Neural cell (in vitro differentiated cells): ENCODE data around the gene ALX3. TPM values are rescaled to one million over a fixed set of nuclear protein-coding genes. Genes with fewer than 3 reads are reported as not detected.
A peak's percentile ranks its signal among the peaks of the same experiment; 100 is the strongest.

Source experiments
- H2AFZ ChIP-seq: fragments of 200-600, 300-800 bp; sonication (generic), shearing (Covaris generic); 2 replicates; pipeline ENCODE4 v1.6.0; 2014; ENCODE audit warnings: low read depth, mild to moderate bottlenecking, antibody characterized with exemption, low read length, moderate library complexity
- H3F3A ChIP-seq: fragments of 200-600 bp; shearing (Covaris generic); 2 replicates; pipeline ENCODE4 v1.6.1; 2016; ENCODE audit warnings: mild to moderate bottlenecking, moderate library complexity, mixed read lengths, antibody characterized with exemption, low read length; ENCODE audit not compliant: insufficient read depth, poor library complexity, severe bottlenecking
- H3K27ac ChIP-seq: fragments of 200-600, 300-800 bp; sonication (generic), shearing (Covaris generic); 2 replicates; pipeline ENCODE4 v1.5.1; 2014; ENCODE audit warnings: mild to moderate bottlenecking, low read length, moderate library complexity
- H3K27me3 ChIP-seq: fragments of 300-800, 200-600 bp; sonication (generic), shearing (Covaris generic); 2 replicates; pipeline ENCODE4 v1.6.0; 2014; ENCODE audit warnings: mild to moderate bottlenecking, low read depth, low read length, moderate library complexity; ENCODE audit not compliant: insufficient read depth
- H3K36me3 ChIP-seq: fragments of 300-800, 200-600 bp; sonication (generic), shearing (Covaris generic); 2 replicates; pipeline ENCODE4 v1.5.1; 2014; ENCODE audit warnings: mild to moderate bottlenecking, antibody characterized with exemption, low read length, moderate library complexity; ENCODE audit not compliant: insufficient read depth
- H3K4me2 ChIP-seq: fragments of 300-800, 200-600 bp; sonication (generic), shearing (Covaris generic); 2 replicates; pipeline ENCODE4 v1.6.0; 2014; ENCODE audit warnings: mild to moderate bottlenecking, low read length
- H3K4me3 ChIP-seq: fragments of 300-800, 200-600 bp; sonication (generic), shearing (Covaris generic); 2 replicates; pipeline ENCODE4 v1.5.1; 2014; ENCODE audit warnings: mild to moderate bottlenecking, low read length, moderate library complexity
- H3K79me2 ChIP-seq: fragments of 200-600 bp; shearing (Covaris generic); replicated peaks from 2 replicates; pipeline ENCODE4 v1.6.0; 2014; ENCODE audit warnings: mild to moderate bottlenecking, low read length, moderate library complexity; ENCODE audit not compliant: insufficient read depth
- H3K9ac ChIP-seq: fragments of 300-800, 200-600 bp; sonication (generic), shearing (Covaris generic); 2 replicates; pipeline ENCODE4 v1.6.1; 2016; ENCODE audit warnings: mild to moderate bottlenecking, low read length, mixed read lengths
- H3K9me2 ChIP-seq: fragments of 200-600 bp; shearing (Covaris generic); 2 replicates; pipeline ENCODE4 v1.6.1; 2016; ENCODE audit warnings: mild to moderate bottlenecking, low read length, mixed read lengths; ENCODE audit not compliant: insufficient read depth
- H3K9me3 ChIP-seq: fragments of 200-600, 300-800 bp; sonication (generic), shearing (Covaris generic); 2 replicates; pipeline ENCODE4 v1.6.1; 2016; ENCODE audit warnings: mild to moderate bottlenecking, mixed run types, low read length, moderate library complexity, mixed read lengths
- H4K20me1 ChIP-seq: fragments of 200-600 bp; shearing (Covaris generic); 2 replicates; pipeline ENCODE4 v1.6.1; 2016; ENCODE audit warnings: mild to moderate bottlenecking, mixed run types; ENCODE audit not compliant: insufficient read depth
- EP300 ChIP-seq: fragments of 450-650 bp; conservative IDR thresholded peaks from 2 replicates; pipeline ENCODE4 v1.6.1; 2014; ENCODE audit warnings: antibody characterized with exemption, mild to moderate bottlenecking, moderate library complexity; ENCODE audit not compliant: poor library complexity, severe bottlenecking
- EZH2 ChIP-seq: fragments of 200-600, 300-800 bp; shearing (Covaris generic), sonication (generic); IDR thresholded peaks from 2 replicates; pipeline ENCODE4 v1.6.1; 2014; ENCODE audit warnings: antibody characterized with exemption, low read length, borderline replicate concordance, mild to moderate bottlenecking; ENCODE audit not compliant: insufficient read depth, poor library complexity, severe bottlenecking
- MXI1 ChIP-seq: fragments of 450-650 bp; conservative IDR thresholded peaks from 2 replicates; pipeline ENCODE4 v1.6.1; 2014; ENCODE audit warnings: antibody characterized with exemption, mild to moderate bottlenecking; ENCODE audit not compliant: poor library complexity, severe bottlenecking
- POLR2AphosphoS5 ChIP-seq: IDR thresholded peaks from 2 replicates; pipeline ENCODE4 v1.6.1; 2012
- RAD21 ChIP-seq: fragments of 450-650 bp; conservative IDR thresholded peaks from 2 replicates; pipeline ENCODE4 v1.6.1; 2014; ENCODE audit warnings: antibody characterized with exemption, mild to moderate bottlenecking, moderate library complexity
- TAF1 ChIP-seq: IDR thresholded peaks from 2 replicates; pipeline ENCODE4 v1.6.1; 2012; ENCODE audit warnings: low read depth
- polyA plus RNA-seq: library from polyadenylated mRNA; depleted of rRNA; stranded (reverse); fragments of >200 nt; gene quantifications from 2 replicates; pipeline ENCODE4 v1.2.3, GENCODE V29; 2014
- TF ChIP-seq, protein P1 (sequence below): fragments of 450-650 bp; IDR thresholded peaks from 2 replicates; pipeline ENCODE4 v1.5.1; 2014; ENCODE audit warnings: antibody characterized with exemption, mild to moderate bottlenecking, moderate library complexity; ENCODE audit not compliant: poor library complexity, severe bottlenecking
- TF ChIP-seq, protein P2 (sequence below): IDR thresholded peaks from 2 replicates; pipeline ENCODE4 v1.6.1; 2012; ENCODE audit warnings: borderline replicate concordance

ALX3 gene
- polyA plus RNA-seq, 1 donor from 2014 or later, result not detected

DNA sequence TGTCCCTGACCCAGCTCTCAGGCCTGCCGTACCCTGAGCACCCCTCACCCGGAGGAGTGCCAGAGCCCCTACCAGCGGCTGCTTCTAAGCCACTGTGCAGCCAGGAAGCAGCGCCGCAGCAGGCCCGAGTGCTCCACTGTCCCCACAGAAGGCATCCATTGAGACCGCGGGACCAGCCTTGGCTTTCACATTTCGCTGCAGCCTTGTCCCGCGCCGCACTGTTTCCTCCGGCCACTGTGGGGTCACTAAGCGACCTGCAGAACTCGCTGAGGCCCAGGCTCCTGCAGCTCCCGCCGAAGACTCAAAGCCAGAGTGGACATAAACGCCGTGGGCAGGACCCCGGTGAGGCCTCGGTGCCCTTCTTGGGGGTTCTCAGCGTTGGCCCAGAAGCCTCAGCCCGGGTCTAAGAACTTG lies 3.0 kb downstream of the ALX3 start:
- Histone ChIP-seq H3K9me2 (no peaks in the 10 kb centered on the region), H3K79me2 (no peaks in the 10 kb centered on the region), H3K9ac (no peak overlapping the region), H2AFZ (no peak overlapping the region), H3K4me2 (no peak overlapping the region), H3K36me3 (no peaks in the 10 kb centered on the region), H3K4me3 (peak overlapping the region; percentile 38), H4K20me1 (no peaks in the 10 kb centered on the region), H3K9me3 (no peaks in the 10 kb centered on the region), H3K27ac (no peak overlapping the region), H3F3A (no peaks in the 10 kb centered on the region), H3K27me3 (peaks cover 70% of the 10 kb centered on the region)
- TF ChIP-seq TAF1, result no peak
- TF ChIP-seq, protein P1, sequence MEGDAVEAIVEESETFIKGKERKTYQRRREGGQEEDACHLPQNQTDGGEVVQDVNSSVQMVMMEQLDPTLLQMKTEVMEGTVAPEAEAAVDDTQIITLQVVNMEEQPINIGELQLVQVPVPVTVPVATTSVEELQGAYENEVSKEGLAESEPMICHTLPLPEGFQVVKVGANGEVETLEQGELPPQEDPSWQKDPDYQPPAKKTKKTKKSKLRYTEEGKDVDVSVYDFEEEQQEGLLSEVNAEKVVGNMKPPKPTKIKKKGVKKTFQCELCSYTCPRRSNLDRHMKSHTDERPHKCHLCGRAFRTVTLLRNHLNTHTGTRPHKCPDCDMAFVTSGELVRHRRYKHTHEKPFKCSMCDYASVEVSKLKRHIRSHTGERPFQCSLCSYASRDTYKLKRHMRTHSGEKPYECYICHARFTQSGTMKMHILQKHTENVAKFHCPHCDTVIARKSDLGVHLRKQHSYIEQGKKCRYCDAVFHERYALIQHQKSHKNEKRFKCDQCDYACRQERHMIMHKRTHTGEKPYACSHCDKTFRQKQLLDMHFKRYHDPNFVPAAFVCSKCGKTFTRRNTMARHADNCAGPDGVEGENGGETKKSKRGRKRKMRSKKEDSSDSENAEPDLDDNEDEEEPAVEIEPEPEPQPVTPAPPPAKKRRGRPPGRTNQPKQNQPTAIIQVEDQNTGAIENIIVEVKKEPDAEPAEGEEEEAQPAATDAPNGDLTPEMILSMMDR, result no peak
- no peak for TF ChIP-seq EZH2
- no peak for TF ChIP-seq MXI1
- TF ChIP-seq, protein P2, sequence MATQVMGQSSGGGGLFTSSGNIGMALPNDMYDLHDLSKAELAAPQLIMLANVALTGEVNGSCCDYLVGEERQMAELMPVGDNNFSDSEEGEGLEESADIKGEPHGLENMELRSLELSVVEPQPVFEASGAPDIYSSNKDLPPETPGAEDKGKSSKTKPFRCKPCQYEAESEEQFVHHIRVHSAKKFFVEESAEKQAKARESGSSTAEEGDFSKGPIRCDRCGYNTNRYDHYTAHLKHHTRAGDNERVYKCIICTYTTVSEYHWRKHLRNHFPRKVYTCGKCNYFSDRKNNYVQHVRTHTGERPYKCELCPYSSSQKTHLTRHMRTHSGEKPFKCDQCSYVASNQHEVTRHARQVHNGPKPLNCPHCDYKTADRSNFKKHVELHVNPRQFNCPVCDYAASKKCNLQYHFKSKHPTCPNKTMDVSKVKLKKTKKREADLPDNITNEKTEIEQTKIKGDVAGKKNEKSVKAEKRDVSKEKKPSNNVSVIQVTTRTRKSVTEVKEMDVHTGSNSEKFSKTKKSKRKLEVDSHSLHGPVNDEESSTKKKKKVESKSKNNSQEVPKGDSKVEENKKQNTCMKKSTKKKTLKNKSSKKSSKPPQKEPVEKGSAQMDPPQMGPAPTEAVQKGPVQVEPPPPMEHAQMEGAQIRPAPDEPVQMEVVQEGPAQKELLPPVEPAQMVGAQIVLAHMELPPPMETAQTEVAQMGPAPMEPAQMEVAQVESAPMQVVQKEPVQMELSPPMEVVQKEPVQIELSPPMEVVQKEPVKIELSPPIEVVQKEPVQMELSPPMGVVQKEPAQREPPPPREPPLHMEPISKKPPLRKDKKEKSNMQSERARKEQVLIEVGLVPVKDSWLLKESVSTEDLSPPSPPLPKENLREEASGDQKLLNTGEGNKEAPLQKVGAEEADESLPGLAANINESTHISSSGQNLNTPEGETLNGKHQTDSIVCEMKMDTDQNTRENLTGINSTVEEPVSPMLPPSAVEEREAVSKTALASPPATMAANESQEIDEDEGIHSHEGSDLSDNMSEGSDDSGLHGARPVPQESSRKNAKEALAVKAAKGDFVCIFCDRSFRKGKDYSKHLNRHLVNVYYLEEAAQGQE, result no peak
- no peak for TF ChIP-seq EP300
- no peak for TF ChIP-seq RAD21

DNA sequence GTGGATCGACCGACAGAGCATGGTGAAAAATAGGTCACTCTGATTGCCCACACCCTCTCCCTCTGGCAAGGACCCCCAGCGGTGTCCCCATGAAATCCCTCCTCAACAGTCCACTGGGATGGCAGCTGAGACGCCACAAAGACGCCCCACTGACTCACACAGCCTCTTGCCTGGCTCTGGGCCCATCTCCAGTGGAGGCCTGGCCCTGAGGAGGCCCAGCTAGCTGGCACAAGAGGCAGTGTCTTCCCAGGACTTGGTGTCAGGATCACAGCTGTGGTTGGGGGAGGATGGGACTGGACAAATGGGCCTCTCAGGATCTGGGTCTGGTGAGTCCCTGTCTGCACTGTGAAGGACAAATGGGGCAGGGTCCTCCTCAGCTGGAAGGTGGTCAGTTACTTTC lies 4.6 kb downstream of the ALX3 start:
- no peaks in the 10 kb centered on the region for H4K20me1 ChIP-seq
- no peak overlapping the region for H3K27ac ChIP-seq
- no peak overlapping the region for H3K4me3 ChIP-seq

More for the DNA sequence above, 4.6 kb downstream of the ALX3 start:
- Histone ChIP-seq H3K79me2 (no peaks in the 10 kb centered on the region), H3K9me2 (no peaks in the 10 kb centered on the region), H3F3A (no peaks in the 10 kb centered on the region), H2AFZ (no peak overlapping the region), H3K27me3 (peaks cover 53% of the 10 kb centered on the region), H3K9me3 (no peaks in the 10 kb centered on the region), H3K4me2 (no peak overlapping the region), H3K36me3 (no peaks in the 10 kb centered on the region), H3K9ac (no peak overlapping the region)
- TF ChIP-seq RAD21 (no peak), MXI1 (no peak), POLR2AphosphoS5 (no peak)
- TF ChIP-seq, protein P2, result no peak
